GM18873 (cell line): ENCODE data around the gene GORASP1.

ENCODE experiments used
- ATAC-seq: cut with Tn5 transposase; IDR thresholded peaks from one replicate; pipeline ENCODE4 v1.9.1; 2021; ENCODE audit warnings: mild to moderate bottlenecking, moderate library complexity, moderate number of reproducible peaks; ENCODE audit not compliant: unreplicated experiment, low FRiP score

Gene GORASP1

GRCh38 chr3:39103791-39104552, 3.5 kb downstream of the GORASP1 start:
- no peak for ATAC-seq

GRCh38 chr3:39103324-39103693, 4.1 kb downstream of the GORASP1 start:
- ATAC-seq, result no peak

GRCh38 chr3:39102504-39103323, 4.7 kb downstream of the GORASP1 start:
- no peak for ATAC-seq

GRCh38 chr3:39101022-39101689, 6.3 kb downstream of the GORASP1 start:
- no peak for ATAC-seq

GRCh38 chr3:39100500-39100886, 6.9 kb downstream of the GORASP1 start:
- no peak for ATAC-seq

- no peak for ATAC-seq
Measured at GRCh38 chr3:39099738-39100499, 7.5 kb downstream of the GORASP1 start.

- no peak for ATAC-seq
Measured at GRCh38 chr3:39099242-39099641, 8.2 kb downstream of the GORASP1 start.

GRCh38 chr3:39098473-39099000, 8.9 kb downstream of the GORASP1 start:
- no peak for ATAC-seq

- ATAC-seq, result no peak
Measured at GRCh38 chr3:39097716-39098472, 9.5 kb downstream of the GORASP1 start.

GRCh38 chr3:39096775-39097174, 10.7 kb downstream of the GORASP1 start:
- ATAC-seq, result no peak

- no peak for ATAC-seq
Measured at GRCh38 chr3:39095778-39096177, 11.6 kb downstream of the GORASP1 start.

GRCh38 chr3:39094851-39095677, 12.4 kb downstream of the GORASP1 start:
- no peak for ATAC-seq

GRCh38 chr3:39090922-39091321, 16.5 kb downstream of the GORASP1 start:
- no peak for ATAC-seq

- no peak for ATAC-seq
Measured at GRCh38 chr3:39088889-39089288, 18.5 kb downstream of the GORASP1 start.

- no peak for ATAC-seq
Measured at GRCh38 chr3:39088456-39088855, 19.0 kb downstream of the GORASP1 start.

GRCh38 chr3:39086144-39086543, 21.3 kb downstream of the GORASP1 start:
- ATAC-seq, result no peak

- no peak for ATAC-seq
Measured at GRCh38 chr3:39082666-39083313, 24.6 kb downstream of the GORASP1 start.

GRCh38 chr3:39080026-39080425, 27.4 kb downstream of the GORASP1 start:
- no peak for ATAC-seq
